ENCODE results near the gene RPS6KB2.

The RPS6KB2 gene

DNA sequence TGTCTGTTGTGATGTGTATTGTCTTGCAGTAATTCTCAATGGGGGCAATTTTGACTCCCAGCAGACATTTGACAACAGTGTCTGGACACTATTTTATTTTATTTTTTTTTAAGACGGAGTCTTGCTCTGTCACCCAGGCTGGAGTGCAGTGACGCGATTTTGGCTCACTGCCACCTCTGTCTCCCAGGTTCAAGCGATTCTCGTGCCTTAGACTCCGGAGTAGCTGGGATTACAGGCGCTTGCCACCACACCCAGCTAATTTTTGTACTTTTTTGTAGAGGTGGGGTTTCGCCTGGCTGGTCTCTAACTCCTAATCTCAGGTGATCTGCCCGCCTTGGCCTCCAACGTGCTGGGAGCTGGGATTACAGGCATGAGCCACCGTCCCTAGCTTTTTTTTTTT, 1.4 kb downstream of the RPS6KB2 start:
- no peak overlapping the region for H3K4me3 ChIP-seq (ENCODE audit: low read length)

DNA sequence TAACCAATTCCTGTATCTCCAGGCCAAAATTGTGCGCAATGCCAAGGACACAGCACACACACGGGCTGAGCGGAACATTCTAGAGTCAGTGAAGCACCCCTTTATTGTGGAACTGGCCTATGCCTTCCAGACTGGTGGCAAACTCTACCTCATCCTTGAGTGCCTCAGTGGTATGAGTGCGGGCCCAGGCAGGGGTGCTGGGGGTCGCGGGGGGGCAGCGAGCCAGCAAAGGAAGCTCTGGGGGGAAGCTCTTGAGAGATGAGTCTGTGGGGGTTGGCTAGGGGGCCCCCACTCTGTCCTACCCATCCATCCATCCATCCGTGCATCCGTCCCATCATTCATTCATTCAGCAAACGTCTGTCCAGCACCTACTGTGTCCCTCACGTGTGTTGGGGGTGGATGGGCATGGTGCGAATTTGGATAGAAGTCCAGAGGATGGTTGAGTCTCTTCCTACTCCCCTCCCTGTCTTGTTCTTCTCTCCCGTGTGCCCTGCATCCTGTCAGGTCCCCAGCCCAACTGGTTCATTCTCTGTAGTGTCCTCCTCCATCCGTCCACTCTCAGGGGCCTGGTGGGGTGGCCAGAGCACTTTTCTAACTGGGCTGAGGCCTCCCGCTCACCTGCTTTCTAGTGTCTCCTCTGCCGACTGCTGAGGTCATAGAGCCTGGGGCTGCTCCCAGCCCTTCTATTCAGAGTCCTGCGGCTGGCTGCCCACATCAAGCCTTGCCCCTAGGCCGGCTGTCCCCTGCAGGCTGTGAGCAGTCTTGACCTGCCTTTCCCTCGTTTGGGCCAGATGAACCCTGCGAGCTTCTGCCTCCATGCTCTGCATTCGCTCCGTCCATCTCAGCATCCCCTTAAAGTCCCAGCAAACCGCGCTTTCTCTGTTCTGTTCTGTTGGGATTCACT, 3.3 kb downstream of the RPS6KB2 start:
- Histone ChIP-seq H4K20me1 (ENCODE audit: insufficient read depth, low read length) (no peaks in the 10 kb centered on the region), H3K4me1 (ENCODE audit: low read length) (peaks cover 4% of the 10 kb centered on the region), H3K4me3 (ENCODE audit: low read length) (no peak overlapping the region), H3K9me3 (replicated peaks; ENCODE audit: insufficient read depth, low read length) (no peaks in the 10 kb centered on the region), H3K36me3 (replicated peaks; ENCODE audit: insufficient read depth, low read length) (no peaks in the 10 kb centered on the region; the same call in 1 of the 2 replicates), H3K4me2 (ENCODE audit: low read depth, low read length) (no peak overlapping the region), H3K9me2 (replicated peaks; ENCODE audit: insufficient read depth, low read length) (no peaks in the 10 kb centered on the region), H3F3A (ENCODE audit: insufficient read depth, low read length) (peaks cover 4% of the 10 kb centered on the region; the same call in 1 of the 2 replicates), H3K27me3 (replicated peaks; ENCODE audit: insufficient read depth, low read length) (no peaks in the 10 kb centered on the region), H3K27ac (ENCODE audit: low read length) (no peak overlapping the region), H2AFZ (ENCODE audit: low read length) (no peak overlapping the region), H3K9ac (ENCODE audit: low read length) (no peak overlapping the region), H3K79me2 (ENCODE audit: low read length) (peaks cover 33% of the 10 kb centered on the region)
- TF ChIP-seq, protein P1, sequence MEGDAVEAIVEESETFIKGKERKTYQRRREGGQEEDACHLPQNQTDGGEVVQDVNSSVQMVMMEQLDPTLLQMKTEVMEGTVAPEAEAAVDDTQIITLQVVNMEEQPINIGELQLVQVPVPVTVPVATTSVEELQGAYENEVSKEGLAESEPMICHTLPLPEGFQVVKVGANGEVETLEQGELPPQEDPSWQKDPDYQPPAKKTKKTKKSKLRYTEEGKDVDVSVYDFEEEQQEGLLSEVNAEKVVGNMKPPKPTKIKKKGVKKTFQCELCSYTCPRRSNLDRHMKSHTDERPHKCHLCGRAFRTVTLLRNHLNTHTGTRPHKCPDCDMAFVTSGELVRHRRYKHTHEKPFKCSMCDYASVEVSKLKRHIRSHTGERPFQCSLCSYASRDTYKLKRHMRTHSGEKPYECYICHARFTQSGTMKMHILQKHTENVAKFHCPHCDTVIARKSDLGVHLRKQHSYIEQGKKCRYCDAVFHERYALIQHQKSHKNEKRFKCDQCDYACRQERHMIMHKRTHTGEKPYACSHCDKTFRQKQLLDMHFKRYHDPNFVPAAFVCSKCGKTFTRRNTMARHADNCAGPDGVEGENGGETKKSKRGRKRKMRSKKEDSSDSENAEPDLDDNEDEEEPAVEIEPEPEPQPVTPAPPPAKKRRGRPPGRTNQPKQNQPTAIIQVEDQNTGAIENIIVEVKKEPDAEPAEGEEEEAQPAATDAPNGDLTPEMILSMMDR (IDR thresholded peaks at IDR 0.05; ENCODE audit: low read length), result no peak
- TF ChIP-seq EZH2phosphoT487 (IDR thresholded peaks at IDR 0.05; ENCODE audit: low read length) (no peak), EZH2 (optimal IDR thresholded peaks at IDR 0.05; ENCODE audit: low read depth, low read length) (no peak)
- DNase-seq, result no peak

More for the DNA sequence above, 1.4 kb downstream of the RPS6KB2 start:
- no peak for DNase-seq
- no peaks in the 10 kb centered on the region; the same call in 1 of the 2 replicates for H3K36me3 ChIP-seq (replicated peaks; ENCODE audit: insufficient read depth, low read length)
- TF ChIP-seq EZH2phosphoT487 (IDR thresholded peaks at IDR 0.05; ENCODE audit: low read length) (no peak), EZH2 (optimal IDR thresholded peaks at IDR 0.05; ENCODE audit: low read depth, low read length) (no peak)
- TF ChIP-seq, protein P1 (IDR thresholded peaks at IDR 0.05; ENCODE audit: low read length), result no peak
- H3K79me2 ChIP-seq (ENCODE audit: low read length), result peaks cover 33% of the 10 kb centered on the region
- no peaks in the 10 kb centered on the region for H3K27me3 ChIP-seq (replicated peaks; ENCODE audit: insufficient read depth, low read length)
- no peaks in the 10 kb centered on the region for H4K20me1 ChIP-seq (ENCODE audit: insufficient read depth, low read length)
- H3K9ac ChIP-seq (ENCODE audit: low read length), result 0 out of 2 replicates have a peak overlapping the region, but pooled peaks have one; percentile 90
- H2AFZ ChIP-seq (ENCODE audit: low read length), result no peak overlapping the region
- no peak overlapping the region for H3K27ac ChIP-seq (ENCODE audit: low read length)
- no peaks in the 10 kb centered on the region for H3K9me3 ChIP-seq (replicated peaks; ENCODE audit: insufficient read depth, low read length)
- H3F3A ChIP-seq (ENCODE audit: insufficient read depth, low read length), result peaks cover 4% of the 10 kb centered on the region; the same call in 1 of the 2 replicates
- H3K4me1 ChIP-seq (ENCODE audit: low read length), result peaks cover 4% of the 10 kb centered on the region
- no peaks in the 10 kb centered on the region for H3K9me2 ChIP-seq (replicated peaks; ENCODE audit: insufficient read depth, low read length)
- peak overlapping the region; percentile 74; the same call in 1 of the 2 replicates for H3K4me2 ChIP-seq (ENCODE audit: low read depth, low read length)

DNA sequence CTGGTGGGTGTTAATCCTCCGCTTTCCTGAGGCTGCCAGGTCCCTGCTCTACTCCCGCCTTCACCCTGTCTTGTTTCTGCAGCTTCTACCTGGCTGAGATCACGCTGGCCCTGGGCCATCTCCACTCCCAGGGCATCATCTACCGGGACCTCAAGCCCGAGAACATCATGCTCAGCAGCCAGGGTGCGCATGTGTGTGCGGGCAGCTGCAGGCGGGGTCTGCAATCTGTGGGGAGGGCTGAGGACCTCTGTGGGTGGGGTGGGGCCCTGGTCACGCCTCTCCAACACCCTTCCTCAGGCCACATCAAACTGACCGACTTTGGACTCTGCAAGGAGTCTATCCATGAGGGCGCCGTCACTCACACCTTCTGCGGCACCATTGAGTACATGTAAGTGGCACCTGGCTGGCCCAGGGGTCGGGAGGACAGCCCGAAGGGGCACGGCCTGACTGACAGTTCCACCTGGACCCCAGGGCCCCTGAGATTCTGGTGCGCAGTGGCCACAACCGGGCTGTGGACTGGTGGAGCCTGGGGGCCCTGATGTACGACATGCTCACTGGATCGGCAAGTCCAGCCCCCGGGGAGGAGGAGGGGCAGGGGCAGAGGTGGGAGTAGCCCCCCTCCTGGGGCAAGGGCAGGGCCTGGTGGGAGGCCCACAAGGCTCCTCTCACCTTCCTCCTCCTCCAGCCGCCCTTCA, 4.5 kb downstream of the RPS6KB2 start:
- H3K27me3 ChIP-seq (replicated peaks; ENCODE audit: insufficient read depth, low read length), result no peaks in the 10 kb centered on the region
- no peaks in the 10 kb centered on the region for H3K9me2 ChIP-seq (replicated peaks; ENCODE audit: insufficient read depth, low read length)
- no peak for DNase-seq
- no peak overlapping the region for H3K4me2 ChIP-seq (ENCODE audit: low read depth, low read length)
- peaks cover 33% of the 10 kb centered on the region for H3K79me2 ChIP-seq (ENCODE audit: low read length)
- no peaks in the 10 kb centered on the region for H3K9me3 ChIP-seq (replicated peaks; ENCODE audit: insufficient read depth, low read length)
- no peak overlapping the region for H2AFZ ChIP-seq (ENCODE audit: low read length)
- H3K27ac ChIP-seq (ENCODE audit: low read length), result no peak overlapping the region
- H3F3A ChIP-seq (ENCODE audit: insufficient read depth, low read length), result peaks cover 2% of the 10 kb centered on the region; the same call in 1 of the 2 replicates
- TF ChIP-seq EZH2phosphoT487 (IDR thresholded peaks at IDR 0.05; ENCODE audit: low read length) (no peak), EZH2 (optimal IDR thresholded peaks at IDR 0.05; ENCODE audit: low read depth, low read length) (no peak)
- TF ChIP-seq, protein P1 (IDR thresholded peaks at IDR 0.05; ENCODE audit: low read length), result no peak
- no peak overlapping the region for H3K9ac ChIP-seq (ENCODE audit: low read length)
- no peaks in the 10 kb centered on the region; the same call in 1 of the 2 replicates for H3K36me3 ChIP-seq (replicated peaks; ENCODE audit: insufficient read depth, low read length)
- H4K20me1 ChIP-seq (ENCODE audit: insufficient read depth, low read length), result no peaks in the 10 kb centered on the region
- H3K4me1 ChIP-seq (ENCODE audit: low read length), result peaks cover 4% of the 10 kb centered on the region
- no peak overlapping the region for H3K4me3 ChIP-seq (ENCODE audit: low read length)
